Activated T-helper 9 cell treated with anti-CD3 and anti-CD28 coated beads, Interleukin-2, amount 50 U/mL, for 16 hours (primary cell): ENCODE data around the gene MMP2.

ENCODE experiments used
- DNase-seq: peaks from one replicate; pipeline ENCODE4 v3.0.0-alpha.2; 2020; ENCODE audit warnings: low read depth

The MMP2 gene

GRCh38 chr16:55469821-55470532 lies 9.0 kb upstream of the MMP2 start:
- no peak for DNase-seq

- no peak for DNase-seq
Observed at GRCh38 chr16:55470533-55471371, 8.2 kb upstream of the MMP2 start.

DNA sequence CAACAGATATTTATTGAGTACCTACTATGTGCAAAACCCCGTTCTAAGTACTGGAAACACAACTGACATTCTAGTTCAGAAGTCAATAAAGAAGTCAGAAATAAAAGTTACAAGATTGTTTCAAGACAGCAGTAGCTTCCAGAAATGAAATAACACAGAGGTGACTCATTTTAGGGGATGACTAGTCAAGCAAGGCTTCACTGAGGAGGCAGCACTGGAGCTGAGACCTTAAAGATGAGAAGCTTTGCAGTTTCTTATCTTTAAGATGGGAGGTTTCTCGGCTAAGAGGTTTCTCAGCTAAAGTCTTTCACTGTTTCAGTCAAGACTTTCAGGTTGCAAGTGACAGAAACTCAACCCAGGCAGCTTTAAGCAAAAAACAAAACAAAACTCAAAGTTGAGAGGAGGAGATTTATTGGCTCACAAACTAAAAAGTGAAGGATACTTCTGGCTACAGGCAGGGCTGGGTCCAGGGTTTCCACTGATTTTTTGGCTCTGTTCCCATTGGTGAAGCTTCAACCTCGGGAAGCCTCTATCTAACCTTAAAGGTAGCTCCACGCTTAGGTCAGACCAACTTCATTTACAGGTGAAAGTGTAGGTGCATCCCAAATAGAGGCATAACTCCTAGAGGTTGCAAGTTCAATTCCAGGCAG lies 7.4 kb upstream of the MMP2 start:
- DNase-seq, result no peak

GRCh38 chr16:55473587-55473986 lies 5.4 kb upstream of the MMP2 start:
- no peak for DNase-seq

DNA sequence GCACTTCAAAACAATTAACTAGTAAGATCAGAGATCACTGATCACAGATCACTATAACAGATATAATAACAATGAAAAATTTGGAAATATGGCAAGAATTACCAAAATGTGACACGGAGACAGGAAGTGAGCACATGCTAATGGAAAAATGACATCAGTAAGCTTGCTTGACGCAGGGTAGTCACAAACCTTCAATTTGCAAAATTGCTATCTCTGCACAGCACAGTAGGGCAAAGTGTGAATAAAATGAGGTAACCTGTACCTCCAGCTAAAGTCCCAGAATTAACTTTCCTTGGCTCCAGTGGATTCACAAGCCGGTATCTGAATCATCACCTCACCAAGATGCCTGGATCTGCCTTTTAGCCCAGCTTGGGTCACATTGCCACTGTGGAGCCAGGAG lies 4.2 kb upstream of the MMP2 start:
- no peak for DNase-seq

GRCh38 chr16:55475919-55476318 lies 3.1 kb upstream of the MMP2 start:
- DNase-seq, result no peak

DNA sequence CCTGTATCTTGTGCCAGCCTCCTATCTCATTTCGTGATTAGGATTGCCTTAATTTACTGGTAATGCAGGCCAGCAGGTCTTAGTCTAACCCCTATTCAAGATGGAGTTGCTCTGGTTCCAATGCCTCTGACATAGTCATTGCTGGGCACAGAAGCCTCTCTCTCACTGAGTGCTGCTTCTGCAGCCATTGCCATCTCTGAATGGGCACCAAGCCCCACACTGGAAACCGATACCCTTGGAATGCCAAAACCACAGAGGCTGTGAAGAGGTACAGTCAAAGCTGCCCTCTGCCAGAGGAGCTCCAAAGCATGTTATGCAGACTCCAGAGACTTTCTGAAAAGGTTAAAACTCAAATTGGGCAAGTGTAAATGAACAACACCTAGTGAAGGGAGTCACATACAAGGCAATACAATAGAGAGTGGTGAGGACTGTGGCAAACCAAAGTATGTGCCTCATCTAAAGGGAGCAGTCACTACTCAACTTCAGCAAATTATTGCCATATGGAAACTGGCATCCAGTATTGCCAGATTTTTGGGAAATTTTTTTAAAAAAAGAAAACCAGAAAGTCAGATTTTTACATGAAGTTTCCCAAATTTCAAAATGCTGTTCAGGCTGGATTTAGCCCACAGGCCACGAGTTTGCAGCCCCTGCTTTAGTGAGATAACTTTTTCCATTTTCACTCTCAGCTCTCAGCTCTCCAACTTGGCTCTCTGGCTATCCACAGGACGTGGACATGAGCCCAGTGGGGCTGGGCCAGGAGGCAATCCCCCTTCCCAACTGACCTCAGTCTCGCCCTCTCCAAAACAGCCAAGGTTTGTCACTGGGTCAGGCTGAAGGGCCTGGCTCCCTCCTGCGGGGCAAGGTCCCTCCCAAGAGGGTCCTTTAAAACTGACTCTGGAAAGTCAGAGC lies 2.1 kb upstream of the MMP2 start:
- DNase-seq, result no peak

GRCh38 chr16:55477736-55478135 lies 1.3 kb upstream of the MMP2 start:
- no peak for DNase-seq

DNA sequence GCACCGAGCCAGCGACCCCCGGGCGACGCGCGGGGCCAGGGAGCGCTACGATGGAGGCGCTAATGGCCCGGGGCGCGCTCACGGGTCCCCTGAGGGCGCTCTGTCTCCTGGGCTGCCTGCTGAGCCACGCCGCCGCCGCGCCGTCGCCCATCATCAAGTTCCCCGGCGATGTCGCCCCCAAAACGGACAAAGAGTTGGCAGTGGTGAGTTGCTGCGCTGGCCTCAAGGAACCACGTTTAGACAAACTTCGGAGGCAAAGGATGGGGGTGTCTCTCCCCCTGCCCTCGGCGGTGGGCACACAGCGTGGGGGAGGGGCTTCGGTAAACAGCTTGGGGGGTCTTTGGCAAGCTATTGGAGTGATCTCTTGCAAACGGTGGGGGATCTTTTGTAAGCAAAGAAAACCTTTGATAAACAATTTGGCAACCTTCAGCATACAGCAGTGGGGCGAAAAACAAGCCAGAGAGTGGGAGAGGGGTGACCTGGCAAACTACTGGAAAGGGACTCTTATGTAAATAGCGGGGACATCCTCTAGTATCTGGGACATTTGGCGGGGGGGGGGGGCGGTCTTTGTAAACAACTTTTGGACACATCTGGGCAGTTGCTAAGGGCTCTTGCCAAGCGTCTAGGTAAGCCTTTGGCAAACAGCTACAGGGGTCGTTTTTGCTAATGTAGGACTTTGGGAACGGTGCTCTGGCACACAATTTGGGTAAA lies 587 bp downstream of the MMP2 start:
- no peak for DNase-seq

DNA sequence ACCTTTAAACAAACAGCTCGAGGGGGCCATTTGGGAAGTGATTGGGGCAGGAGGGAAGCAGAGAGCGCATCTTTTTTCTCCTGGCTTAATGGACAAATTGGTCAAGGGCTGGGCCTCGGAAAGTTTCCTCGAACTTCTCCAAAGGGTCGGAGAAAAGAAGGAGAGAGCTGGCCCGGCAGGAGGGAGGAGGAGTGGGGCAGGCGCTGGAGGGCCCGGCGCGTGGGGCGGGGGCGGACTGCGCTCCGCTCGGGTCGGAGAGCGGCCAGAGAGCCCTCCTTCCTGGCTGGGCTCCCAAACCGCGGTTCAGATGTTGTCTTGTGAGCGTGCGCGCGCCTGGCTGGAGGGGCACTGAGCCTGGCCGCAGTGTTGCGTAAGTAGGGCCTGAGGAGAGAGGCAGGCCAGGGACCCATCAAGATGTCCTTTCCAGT lies 1.2 kb downstream of the MMP2 start:
- no peak for DNase-seq

- DNase-seq, result no peak
Observed at GRCh38 chr16:55481023-55481422, 2.0 kb downstream of the MMP2 start.

DNA sequence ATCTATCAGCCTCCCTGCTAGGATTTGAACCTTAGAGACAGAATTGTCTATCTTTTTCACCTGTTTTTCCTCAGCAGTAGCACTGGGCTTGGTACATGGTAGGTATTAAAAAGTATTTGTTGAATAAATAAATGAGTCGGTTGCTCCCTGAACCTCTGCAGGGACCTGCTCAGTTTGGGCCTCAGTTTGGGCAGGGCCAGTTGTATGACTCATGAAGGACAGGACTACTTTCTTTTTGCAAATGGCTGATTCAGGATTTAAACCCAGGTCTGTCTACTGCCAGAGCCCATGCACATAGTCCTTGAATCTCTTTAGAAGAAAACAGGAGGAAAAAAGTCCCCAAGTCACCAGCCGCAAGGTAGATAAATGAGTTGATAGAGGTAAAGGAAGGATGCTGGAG lies 3.1 kb downstream of the MMP2 start:
- DNase-seq, result no peak

- DNase-seq, result no peak
Observed at GRCh38 chr16:55487048-55487803, 8.2 kb downstream of the MMP2 start.

DNA sequence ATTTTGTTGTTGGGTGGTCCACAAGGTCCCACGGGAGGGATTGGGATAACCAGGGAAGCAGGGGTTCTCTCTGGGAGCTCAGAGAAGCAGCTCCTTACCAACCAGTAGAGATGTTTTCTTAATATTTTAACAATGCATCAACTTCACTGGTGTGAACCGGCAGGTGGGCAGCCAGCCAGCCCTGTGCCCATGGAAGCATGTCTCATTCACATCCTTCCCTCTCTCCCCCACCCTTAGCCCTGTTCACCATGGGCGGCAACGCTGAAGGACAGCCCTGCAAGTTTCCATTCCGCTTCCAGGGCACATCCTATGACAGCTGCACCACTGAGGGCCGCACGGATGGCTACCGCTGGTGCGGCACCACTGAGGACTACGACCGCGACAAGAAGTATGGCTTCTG lies 9.3 kb downstream of the MMP2 start:
- DNase-seq, result no peak

- no peak for DNase-seq
Observed at GRCh38 chr16:55489119-55489955, 10.3 kb downstream of the MMP2 start.

- no peak for DNase-seq
Observed at GRCh38 chr16:55489956-55490265, 10.9 kb downstream of the MMP2 start.

- DNase-seq, result no peak
Observed at GRCh38 chr16:55490301-55490700, 11.3 kb downstream of the MMP2 start.

DNA sequence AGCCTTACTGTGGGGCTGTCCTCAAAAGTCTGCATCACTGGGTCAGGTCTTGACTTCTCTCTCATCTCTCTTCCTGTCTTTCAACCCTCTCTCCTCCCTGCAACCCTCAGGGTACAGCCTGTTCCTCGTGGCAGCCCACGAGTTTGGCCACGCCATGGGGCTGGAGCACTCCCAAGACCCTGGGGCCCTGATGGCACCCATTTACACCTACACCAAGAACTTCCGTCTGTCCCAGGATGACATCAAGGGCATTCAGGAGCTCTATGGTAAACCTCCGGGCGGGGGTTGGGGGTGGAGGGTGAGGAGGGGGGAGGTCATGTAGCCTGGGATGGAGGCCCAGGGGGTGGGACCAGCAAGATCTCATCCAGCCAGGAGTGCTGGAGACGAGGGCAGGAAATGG lies 12.7 kb downstream of the MMP2 start:
- DNase-seq, result no peak

GRCh38 chr16:55492756-55493380 lies 13.9 kb downstream of the MMP2 start:
- DNase-seq, result no peak
